GM21576 (cell line): ENCODE results near the gene ARHGEF17.

ENCODE experiments used
- ATAC-seq: cut with Tn5 transposase; IDR thresholded peaks from one replicate; pipeline ENCODE4 v1.9.1; 2021; ENCODE audit warnings: mild to moderate bottlenecking, moderate library complexity; ENCODE audit not compliant: unreplicated experiment

The ARHGEF17 gene

GRCh38 chr11:73313652-73314051 is 5.6 kb downstream of the ARHGEF17 start:
- no peak for ATAC-seq

GRCh38 chr11:73314117-73314961 is 6.3 kb downstream of the ARHGEF17 start:
- ATAC-seq = no peak

GRCh38 chr11:73315293-73316020 is 7.4 kb downstream of the ARHGEF17 start:
- ATAC-seq = no peak

GRCh38 chr11:73316422-73316821 is 8.3 kb downstream of the ARHGEF17 start:
- ATAC-seq = no peak

- ATAC-seq = no peak
Observed at GRCh38 chr11:73317373-73317772, 9.3 kb downstream of the ARHGEF17 start.

GRCh38 chr11:73317803-73318202 is 9.7 kb downstream of the ARHGEF17 start:
- ATAC-seq = no peak

GRCh38 chr11:73318501-73319011 is 10.5 kb downstream of the ARHGEF17 start:
- no peak for ATAC-seq

DNA sequence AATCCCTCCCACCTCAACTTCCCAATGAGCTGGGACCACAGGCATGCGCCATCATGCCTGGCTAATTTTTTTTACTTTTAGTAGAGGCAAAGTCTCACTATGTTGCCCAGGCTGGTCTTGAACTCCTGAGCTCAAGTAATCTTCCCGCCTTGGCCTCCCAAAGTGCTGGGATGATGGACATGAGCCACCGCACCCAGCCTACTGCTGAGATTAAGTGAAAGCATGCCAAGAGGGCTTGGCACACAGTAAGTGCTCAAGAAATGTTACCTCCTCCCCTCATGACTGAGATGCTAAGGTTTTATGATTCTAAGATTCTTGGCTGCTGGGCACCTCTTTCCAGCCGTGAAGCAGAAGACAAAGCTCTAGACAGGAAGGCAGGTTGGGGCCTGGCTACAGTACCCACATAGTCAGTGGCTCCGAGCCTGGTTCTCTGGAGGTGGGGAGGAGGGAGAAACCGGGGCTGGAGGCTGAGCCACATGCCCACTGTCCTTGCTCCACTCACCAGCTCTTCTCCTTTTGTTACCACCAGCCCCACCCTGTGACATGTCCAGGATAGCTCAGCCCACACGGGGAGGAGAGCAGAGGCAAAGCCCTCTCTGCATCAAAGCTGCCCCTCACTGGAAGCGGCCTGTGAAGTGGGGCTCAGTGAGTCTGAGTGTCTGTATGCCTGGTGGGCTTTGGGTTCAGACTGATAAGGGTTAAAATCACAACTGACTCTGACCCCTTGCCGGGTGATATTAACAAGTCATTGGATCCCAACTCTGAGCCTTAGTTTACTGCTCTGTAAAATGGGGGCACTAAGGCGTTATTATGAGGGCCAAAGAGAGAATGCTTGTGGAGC is 12.9 kb downstream of the ARHGEF17 start:
- ATAC-seq = no peak

DNA sequence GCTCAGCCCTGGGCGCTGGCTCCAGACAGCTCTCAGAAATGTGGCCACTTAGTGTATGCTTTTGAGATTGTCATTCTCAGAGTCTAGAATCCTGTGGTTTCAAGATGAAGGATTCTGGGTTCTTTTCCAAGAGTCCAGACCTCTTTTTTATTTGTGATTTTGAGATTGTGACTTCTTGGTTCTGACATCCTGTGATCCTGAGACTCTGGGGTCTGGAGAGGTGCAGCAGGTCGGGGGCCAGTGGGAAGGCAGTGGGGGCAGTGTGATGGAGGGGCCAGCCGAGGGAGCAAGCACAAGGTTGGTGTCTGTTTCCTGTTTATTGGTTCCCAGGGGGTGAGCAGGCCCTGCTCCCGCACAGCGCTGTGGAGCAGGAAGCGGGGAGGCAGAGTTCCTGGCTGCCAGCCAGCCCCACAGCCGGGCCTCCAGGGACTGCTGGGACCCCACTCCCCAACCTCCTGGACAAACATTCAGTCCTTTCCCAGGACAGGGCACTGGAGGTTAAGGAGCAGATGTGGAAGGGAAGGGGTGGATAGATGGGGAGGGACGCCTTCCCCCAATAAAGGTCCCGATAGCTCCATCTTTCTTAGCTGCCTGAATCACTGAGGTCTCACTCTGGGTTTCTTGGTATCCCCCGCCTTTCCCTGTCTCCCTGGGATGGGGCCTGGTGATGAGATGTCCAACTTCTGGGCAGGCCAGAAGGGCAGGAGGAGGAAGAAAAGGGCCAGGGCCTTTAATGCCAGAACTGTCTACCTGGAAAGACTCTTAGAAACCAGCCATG is 13.7 kb downstream of the ARHGEF17 start:
- ATAC-seq = no peak

DNA sequence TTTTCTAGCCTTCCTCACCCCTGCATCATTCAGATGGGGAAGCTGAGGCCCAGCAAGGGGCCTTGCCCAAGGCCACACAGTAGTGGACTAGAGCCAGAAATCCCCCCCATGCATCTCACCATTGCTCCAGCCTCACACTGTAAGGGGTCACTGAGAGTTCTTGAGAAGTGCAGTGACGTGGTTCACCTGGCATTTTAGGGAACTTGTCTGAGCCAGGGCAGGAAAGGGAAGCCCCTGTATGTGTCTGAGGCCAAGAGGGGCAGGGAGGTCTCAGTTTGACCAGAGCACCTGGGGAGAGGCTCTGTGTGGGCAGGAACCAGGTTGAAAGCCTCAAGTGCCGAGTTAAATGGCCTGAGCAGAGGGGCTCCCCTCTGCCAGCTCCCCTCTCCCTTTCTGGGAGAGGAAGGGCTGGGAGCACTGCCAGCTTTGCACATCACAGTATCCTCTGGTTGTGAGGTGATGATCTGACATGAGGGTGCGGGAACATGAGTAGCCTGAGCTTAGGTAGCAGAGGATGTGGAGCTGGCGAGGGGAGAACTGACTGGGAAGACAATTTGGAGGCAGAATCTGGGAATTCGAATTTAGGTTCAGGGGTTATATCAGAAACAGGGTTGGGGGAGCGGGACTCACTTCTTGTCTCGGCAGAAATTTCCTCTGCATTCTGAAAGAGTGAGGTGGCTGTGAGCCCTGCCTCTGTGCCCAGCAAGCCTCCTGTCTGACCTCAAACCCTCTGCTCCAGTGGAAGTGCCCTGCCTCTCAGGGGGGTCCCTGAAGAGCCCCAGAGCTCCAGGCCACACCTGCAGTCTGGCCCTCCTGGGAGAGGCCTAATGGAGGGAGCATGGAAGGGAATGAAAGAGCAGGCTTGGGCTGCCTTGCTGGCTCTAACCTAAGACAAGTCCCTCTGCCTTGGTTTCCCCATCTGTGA is 14.6 kb downstream of the ARHGEF17 start:
- no peak for ATAC-seq

DNA sequence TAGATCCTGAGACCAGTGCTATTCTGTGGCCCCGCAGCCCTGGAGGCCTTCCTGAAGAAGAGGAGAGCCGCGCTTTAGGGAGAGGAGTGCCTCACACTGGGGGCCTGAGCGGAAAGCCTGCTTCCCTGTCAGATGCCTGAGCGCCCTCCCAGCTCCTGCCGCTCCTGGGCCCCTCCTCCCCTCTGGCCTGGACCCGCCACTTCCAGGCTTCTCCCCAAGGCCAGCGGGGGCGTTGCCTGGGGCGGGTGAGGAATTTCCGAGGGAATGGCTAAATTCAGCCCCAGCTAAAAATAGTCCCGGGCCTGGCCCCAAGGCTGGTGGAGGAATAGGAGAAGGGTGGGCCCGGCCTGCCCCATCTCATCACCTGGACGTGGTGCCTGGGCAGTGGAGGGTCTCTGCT is 15.4 kb downstream of the ARHGEF17 start:
- ATAC-seq = no peak

DNA sequence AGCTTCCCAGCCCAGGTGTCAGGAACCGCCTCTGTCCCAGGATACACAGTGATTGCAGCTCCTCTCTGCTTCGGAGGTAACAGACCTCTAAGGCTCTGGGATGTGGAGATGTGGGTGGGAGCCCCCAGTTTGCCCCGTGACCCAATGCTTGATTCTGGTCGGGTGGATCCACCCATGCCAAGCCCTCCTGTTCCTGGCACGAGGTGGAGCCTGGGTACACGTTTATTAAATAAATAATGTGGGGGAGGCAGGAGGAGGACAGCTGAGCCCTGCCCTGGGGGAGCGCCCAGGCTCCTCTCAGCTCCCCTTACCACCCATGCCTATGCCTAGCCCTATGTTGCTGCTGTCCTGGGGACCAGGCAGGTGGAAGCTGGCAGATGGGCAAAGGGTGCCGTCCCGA is 16.0 kb downstream of the ARHGEF17 start:
- ATAC-seq = no peak

DNA sequence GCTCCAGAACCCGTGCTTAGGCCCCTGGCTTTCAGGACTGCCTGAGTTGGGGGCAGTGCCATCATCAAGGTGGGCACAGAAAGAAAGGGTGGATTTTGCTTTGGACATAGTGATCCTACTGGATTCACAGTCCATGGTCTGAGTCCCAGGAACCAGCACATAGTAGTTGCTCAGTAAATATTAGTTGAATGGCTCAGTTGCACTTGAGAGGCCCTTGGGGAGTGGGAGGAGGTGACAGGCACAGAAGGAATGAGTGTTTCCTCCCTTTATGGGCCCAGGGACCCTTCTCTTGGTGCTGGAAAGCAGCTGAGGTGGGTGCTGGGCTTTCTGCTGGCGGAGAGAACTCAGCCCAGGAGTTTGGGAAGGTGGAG is 16.6 kb downstream of the ARHGEF17 start:
- ATAC-seq = no peak

- ATAC-seq = peak; percentile 54
Observed at GRCh38 chr11:73325036-73325981, 17.2 kb downstream of the ARHGEF17 start.

DNA sequence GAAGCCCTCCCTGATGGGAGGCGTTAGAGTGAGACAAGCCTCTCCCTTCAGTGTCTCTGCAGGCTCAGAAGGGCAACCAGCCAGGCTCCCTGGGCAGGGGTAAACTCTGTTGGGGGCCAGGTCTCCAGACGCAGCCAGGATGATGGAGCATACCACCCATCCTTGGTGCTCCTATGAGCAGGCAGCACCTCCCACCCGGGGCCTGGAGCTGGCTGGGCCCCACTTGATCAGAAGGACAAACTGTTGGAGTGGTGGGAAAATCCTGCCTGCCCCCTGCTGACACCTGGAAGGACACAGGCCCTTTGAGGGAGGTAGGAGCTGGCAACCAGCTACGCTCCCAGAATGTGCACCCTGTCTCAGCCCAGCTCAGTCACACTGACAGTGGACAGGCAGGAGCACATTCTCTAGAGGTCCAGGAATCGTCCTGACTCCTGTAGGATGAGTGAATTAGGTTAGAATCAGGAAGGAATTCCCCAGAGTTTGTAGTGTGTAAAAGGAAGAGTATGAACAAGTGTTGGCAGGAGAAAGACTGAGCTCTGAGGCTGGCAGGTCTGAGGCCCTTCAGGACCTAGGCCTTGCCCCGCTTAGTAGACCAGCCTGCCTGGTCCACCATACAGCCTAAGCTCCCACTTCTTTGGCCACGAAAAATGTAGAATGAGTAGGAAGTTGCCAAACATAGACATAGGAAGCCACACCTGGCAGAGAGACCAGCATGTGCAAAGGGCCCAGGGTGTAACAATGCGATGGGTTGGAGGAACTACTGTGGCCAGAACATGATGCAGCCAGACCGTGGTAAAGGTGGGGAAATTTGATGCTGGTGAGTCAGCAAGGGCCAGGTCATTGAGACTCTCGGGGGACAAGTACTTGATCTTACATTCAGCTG is 19.1 kb downstream of the ARHGEF17 start:
- ATAC-seq = no peak

- no peak for ATAC-seq
Observed at GRCh38 chr11:73327812-73328364, 19.8 kb downstream of the ARHGEF17 start.

DNA sequence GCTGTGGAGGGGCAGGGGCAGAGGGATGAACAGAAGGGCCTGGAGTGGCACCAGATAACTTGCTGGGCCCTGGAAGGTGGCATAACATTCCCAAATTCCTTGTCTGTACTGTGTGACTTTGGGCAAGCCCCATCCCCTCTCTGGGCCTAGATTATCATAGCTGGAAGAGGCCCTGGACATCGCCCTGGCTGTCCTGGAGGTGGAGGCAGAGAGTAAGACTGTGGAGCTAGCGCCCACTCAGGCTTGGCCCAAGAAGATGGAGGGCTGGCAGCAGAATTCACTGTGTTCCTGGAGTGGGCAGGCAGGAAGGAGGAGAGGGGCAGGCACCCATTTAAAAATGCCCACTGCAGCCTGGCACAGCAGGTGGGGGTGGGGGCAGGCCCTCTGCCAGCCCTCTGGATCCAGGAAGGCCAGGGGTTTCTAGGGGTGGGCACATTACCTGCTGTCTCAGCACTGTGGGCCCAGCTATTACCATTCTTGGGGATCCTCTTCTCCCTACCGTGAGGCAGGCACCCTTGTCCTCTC is 22.6 kb downstream of the ARHGEF17 start:
- ATAC-seq = no peak
